ENCODE results near the gene SPAG16.

GRCh38 chr2:213281156-213281555, 3.1 kb upstream of the SPAG16 start:
- no peak for TF ChIP-seq MAX (IDR thresholded peaks at IDR 0.05)
- no peak for TF ChIP-seq CREB1 (IDR thresholded peaks at IDR 0.05; ENCODE audit: low read depth)
- TF ChIP-seq RAD21 (IDR thresholded peaks at IDR 0.05; ENCODE audit: low read depth), result no peak
- TF ChIP-seq TEAD4 (IDR thresholded peaks at IDR 0.05), result no peak
- TF ChIP-seq REST (IDR thresholded peaks at IDR 0.05; ENCODE audit: low read depth), result no peak
- TF ChIP-seq FOXM1 (IDR thresholded peaks at IDR 0.05; ENCODE audit: borderline replicate concordance, low read depth), result no peak
- TF ChIP-seq TAF1 (IDR thresholded peaks at IDR 0.05; ENCODE audit: low read depth), result no peak
- no peak for TF ChIP-seq EP300 (IDR thresholded peaks at IDR 0.05; ENCODE audit: borderline replicate concordance)
- no peak for TF ChIP-seq USF1 (IDR thresholded peaks at IDR 0.05)
- TF ChIP-seq ZBTB7A (IDR thresholded peaks at IDR 0.05; ENCODE audit: low read depth), result no peak
- no peak for TF ChIP-seq EGR1 (IDR thresholded peaks at IDR 0.05)
- TF ChIP-seq CEBPB (IDR thresholded peaks at IDR 0.05), result no peak
- no peak for TF ChIP-seq YY1 (IDR thresholded peaks at IDR 0.05; ENCODE audit: low read depth)
- TF ChIP-seq NFIC (IDR thresholded peaks at IDR 0.05), result no peak

Data from Ishikawa (cell line).